HEK293T (cell line): ENCODE data around the gene AKR1B15.
"Not testable (repeated sequence)": the region's sequence is repeated elsewhere in the genome, so short reads cannot be mapped to it uniquely, and the experiment has no call there.

Experiments used
- CTCF ChIA-PET: fragments of 350-600 bp; formaldehyde crosslinking; extraction: SDS; loops from one replicate; lab custom pipeline; 2021; ENCODE audit warnings: antibody characterized with exemption, inconsistent platforms; lab: Yijun Ruan, JAX
- POLR2A ChIA-PET: fragments of 350-600 bp; formaldehyde crosslinking; extraction: SDS; loops from one replicate; lab custom pipeline; 2020; ENCODE audit warnings: antibody characterized with exemption, inconsistent platforms; lab: Yijun Ruan, JAX
- DNase-seq: peaks from one replicate; pipeline ENCODE4 v3.0.0; 2012; ENCODE audit warnings: mixed read lengths; ENCODE audit errors: extremely low spot score
- ARNT ChIP-seq: fragments of 450-650 bp; IDR thresholded peaks from 2 replicates; pipeline ENCODE4 v1.6.1; 2017; ENCODE audit warnings: mild to moderate bottlenecking
- BHLHE40 ChIP-seq: fragments of 450-650 bp; IDR thresholded peaks from 2 replicates; pipeline ENCODE4 v1.6.1; 2016; ENCODE audit warnings: mild to moderate bottlenecking, moderate library complexity, borderline replicate concordance
- CTBP1 ChIP-seq: fragments of 450-650 bp; IDR thresholded peaks from 2 replicates; pipeline ENCODE4 v1.6.1; 2016; ENCODE audit warnings: borderline replicate concordance
- ELF4 ChIP-seq: fragments of 450-650 bp; IDR thresholded peaks from 2 replicates; pipeline ENCODE4 v1.6.1; 2017; ENCODE audit warnings: antibody characterized with exemption
- FOXA1 ChIP-seq: fragments of 450-650 bp; IDR thresholded peaks from 2 replicates; pipeline ENCODE4 v1.6.1; 2016; ENCODE audit warnings: mild to moderate bottlenecking
- FOXK2 ChIP-seq: fragments of 450-650 bp; IDR thresholded peaks from 2 replicates; pipeline ENCODE4 v1.6.1; 2016; ENCODE audit warnings: mild to moderate bottlenecking
- FOXM1 ChIP-seq: fragments of 450-650 bp; IDR thresholded peaks from 2 replicates; pipeline ENCODE4 v1.6.1; 2017; ENCODE audit warnings: mild to moderate bottlenecking, borderline replicate concordance
- HDGF ChIP-seq: fragments of 450-650 bp; IDR thresholded peaks from 2 replicates; pipeline ENCODE4 v1.6.1; 2017; ENCODE audit warnings: antibody characterized with exemption, borderline replicate concordance
- L3MBTL2 ChIP-seq: fragments of 450-650 bp; conservative IDR thresholded peaks from 2 replicates; pipeline ENCODE4 v1.6.1; 2016; ENCODE audit warnings: mild to moderate bottlenecking
- LEF1 ChIP-seq: fragments of 450-650 bp; IDR thresholded peaks from 2 replicates; pipeline ENCODE4 v1.6.1; 2017; ENCODE audit warnings: mild to moderate bottlenecking, borderline replicate concordance
- NFRKB ChIP-seq: fragments of 450-650 bp; IDR thresholded peaks from 2 replicates; pipeline ENCODE4 v1.6.1; 2016; ENCODE audit warnings: mild to moderate bottlenecking, moderate library complexity
- PKNOX1 ChIP-seq: fragments of 450-650 bp; IDR thresholded peaks from 2 replicates; pipeline ENCODE4 v1.6.1; 2016
- SP1 ChIP-seq: fragments of 450-650 bp; IDR thresholded peaks from 2 replicates; pipeline ENCODE4 v1.6.1; 2017
- SUZ12 ChIP-seq: fragments of 450-650 bp; IDR thresholded peaks from 2 replicates; pipeline ENCODE4 v1.6.1; 2016; ENCODE audit warnings: mild to moderate bottlenecking
- TARDBP ChIP-seq: fragments of 450-650 bp; IDR thresholded peaks from 2 replicates; pipeline ENCODE4 v1.6.1; 2016
- ZNF384 ChIP-seq: fragments of 450-650 bp; IDR thresholded peaks from 2 replicates; pipeline ENCODE4 v1.6.1; 2016

Gene AKR1B15

GRCh38 chr7:134534633-134535032, 14.3 kb upstream of the AKR1B15 start:
- TF ChIP-seq SUZ12 = no peak
- no peak for TF ChIP-seq SP1
- no peak for TF ChIP-seq HDGF
- no peak for TF ChIP-seq FOXA1
- ChIA-PET POLR2A (no interaction called here), CTCF (interaction anchor here (2.0 kb wide), 1 partner anchor 13 kb away, joined by 13 read pairs; no protein-coding TSS in a partner anchor)
- no peak for DNase-seq

GRCh38 chr7:134535272-134535918, 13.5 kb upstream of the AKR1B15 start:
- DNase-seq = no peak
- ChIA-PET CTCF (interaction anchor here (2.0 kb wide), 1 partner anchor 12 kb away, joined by 13 read pairs; no protein-coding TSS in a partner anchor), POLR2A (no interaction called here)
- TF ChIP-seq HDGF (no peak), FOXA1 (no peak), LEF1 (no peak), ZNF384 (no peak), SUZ12 (no peak), TARDBP (no peak), FOXK2 (no peak), FOXM1 (no peak), SP1 (no peak)

GRCh38 chr7:134535919-134536299, 13.0 kb upstream of the AKR1B15 start:
- TF ChIP-seq CTBP1 (no peak), ELF4 (no peak), FOXK2 (no peak), ARNT (no peak), FOXM1 (no peak), SP1 (no peak), SUZ12 (no peak), FOXA1 (no peak), TARDBP (no peak), BHLHE40 (no peak), L3MBTL2 (no peak), NFRKB (no peak), HDGF (no peak)
- POLR2A ChIA-PET = no interaction called here
- CTCF ChIA-PET = interaction anchor here (2.0 kb wide), 1 partner anchor 11 kb away, joined by 13 read pairs; no protein-coding TSS in a partner anchor
- DNase-seq = no peak

- DNase-seq, CTCF ChIA-PET, POLR2A ChIA-PET: not testable (repeated sequence)
Measured at GRCh38 chr7:134536558-134536957, 12.4 kb upstream of the AKR1B15 start.

- DNase-seq, CTCF ChIA-PET, POLR2A ChIA-PET: not testable (repeated sequence)
Measured at GRCh38 chr7:134537273-134537781, 11.6 kb upstream of the AKR1B15 start.

GRCh38 chr7:134539380-134540004, 9.4 kb upstream of the AKR1B15 start:
- CTCF ChIA-PET = no interaction called here
- TF ChIP-seq FOXA1 = no peak
- no peak for TF ChIP-seq SUZ12
- TF ChIP-seq ELF4 = no peak
- TF ChIP-seq ZNF384 = no peak
- TF ChIP-seq LEF1 = no peak
- no peak for TF ChIP-seq BHLHE40
- no peak for TF ChIP-seq SP1
- no peak for TF ChIP-seq PKNOX1
- no peak for TF ChIP-seq FOXK2
- TF ChIP-seq NFRKB = no peak
- no peak for TF ChIP-seq TARDBP
- no peak for TF ChIP-seq CTBP1
- no peak for TF ChIP-seq HDGF
- TF ChIP-seq FOXM1 = no peak
- no peak for TF ChIP-seq L3MBTL2
- TF ChIP-seq ARNT = no peak
- POLR2A ChIA-PET = no interaction called here
- DNase-seq = no peak

GRCh38 chr7:134541501-134542194, 7.3 kb upstream of the AKR1B15 start:
- POLR2A ChIA-PET = not testable (repeated sequence)

GRCh38 chr7:134542195-134542771, 6.6 kb upstream of the AKR1B15 start:
- ChIA-PET POLR2A (no interaction called here), CTCF (no interaction called here)
- no peak for TF ChIP-seq ARNT
- no peak for TF ChIP-seq HDGF
- no peak for TF ChIP-seq TARDBP
- no peak for TF ChIP-seq PKNOX1
- no peak for DNase-seq

More at GRCh38 chr7:134541501-134542194, 7.3 kb upstream of the AKR1B15 start:
- CTCF ChIA-PET, DNase-seq: not testable (repeated sequence)
